Natural killer cell (primary cell): ENCODE results near the gene SCD5. TPM values are rescaled to one million over a fixed set of nuclear protein-coding genes. Genes with fewer than 3 reads are reported as not detected.

Experiments used
- ATAC-seq, 3 donors: fragments of 150-1000 bp in 2 of 3; fragments of 200-7000 bp in 1 of 3; cut with Tn5 transposase; 1 replicate in 1 of 3; 2 replicates in 2 of 3; pipeline ENCODE4 v1.10.0; 2021; ENCODE audit warnings: mild to moderate bottlenecking in 2 of 3, moderate library complexity in 2 of 3
- DNase-seq, 2 donors: peaks; one replicate each; pipeline versions ENCODE4 v3.0.0 to v3.0.0-alpha.2; 2013 to 2021; ENCODE audit warnings: mixed read lengths in 1 of 2
- H3K27ac ChIP-seq: one replicate; pipeline ENCODE4 v1.5.1; 2013; ENCODE audit warnings: mild to moderate bottlenecking, low read length
- H3K27me3 ChIP-seq: one replicate; pipeline ENCODE4 v1.6.1; 2013; ENCODE audit warnings: low read length; ENCODE audit not compliant: control insufficient read depth, insufficient read depth
- H3K36me3 ChIP-seq: one replicate; pipeline ENCODE4 v1.6.1; 2013; ENCODE audit warnings: low read length; ENCODE audit not compliant: control insufficient read depth, insufficient read depth
- H3K4me1 ChIP-seq: one replicate; pipeline ENCODE4 v1.6.1; 2013; ENCODE audit warnings: low read length; ENCODE audit not compliant: control insufficient read depth, insufficient read depth
- H3K4me3 ChIP-seq: one replicate; pipeline ENCODE4 v1.5.1; 2013; ENCODE audit warnings: low read length
- H3K9me3 ChIP-seq: one replicate; pipeline ENCODE4 v1.6.1; 2013; ENCODE audit warnings: low read length; ENCODE audit not compliant: control insufficient read depth, insufficient read depth
- H3K27ac Mint-ChIP-seq, 2 donors: one replicate each; pipeline ENCODE4 v1.8.0; 2022; ENCODE audit warnings: mild to moderate bottlenecking in 2 of 2, mixed read lengths in 2 of 2, moderate library complexity in 1 of 2
- H3K27me3 Mint-ChIP-seq, 2 donors: one replicate each; pipeline ENCODE4 v1.8.0; 2022; ENCODE audit warnings: low read depth in 2 of 2, mixed read lengths in 2 of 2
- H3K36me3 Mint-ChIP-seq: one replicate; pipeline ENCODE4 v1.8.0; 2022; ENCODE audit warnings: mixed read lengths
- H3K4me1 Mint-ChIP-seq, 2 donors: one replicate each; pipeline ENCODE4 v1.8.0; 2022; ENCODE audit warnings: mixed read lengths in 2 of 2
- H3K4me3 Mint-ChIP-seq: one replicate; pipeline ENCODE4 v1.8.0; 2022; ENCODE audit warnings: mild to moderate bottlenecking, moderate library complexity, mixed read lengths
- H3K9me3 Mint-ChIP-seq, 2 donors: one replicate each; pipeline ENCODE4 v1.8.0; 2022; ENCODE audit warnings: mixed read lengths in 2 of 2
- WGBS: methylation state at CpG from one replicate; pipeline ENCODE4 v1.1.7; 2013; ENCODE audit warnings: missing lambda C conversion rate; ENCODE audit not compliant: insufficient coverage; 5-methylcytosine and 5-hydroxymethylcytosine counted together
- intact Hi-C: fragments of 100-400 bp; cut with micrococcal nuclease; formaldehyde crosslinking; loops from one replicate; pipeline ENCODE4 v1.14.2; 2022
- total RNA-seq, 4 donors: library from RNA; stranded (reverse); fragments of 120-200 nt in 1 of 4; gene quantifications; one replicate each; pipeline versions ENCODE4 v1.2.3 to v1.2.4, GENCODE V29; 2013 to 2022
- TF ChIP-seq, protein P1 (sequence below): fragments of 200-600 bp; IDR thresholded peaks from one replicate; pipeline ENCODE4 v1.8.0; 2022; ENCODE audit warnings: antibody characterized with exemption

Gene SCD5
- total RNA-seq, 3 donors from 2014 or later (not counting 1 experiment from before 2014, with no cell fraction given): 8.9 to 11.6 (median 9.0) TPM

GRCh38 chr4:82755650-82756049, 42.9 kb downstream of the SCD5 start:
- ATAC-seq (no peak), DNase-seq (no peak)
- Mint-ChIP-seq H3K9me3 (no peaks in the 10 kb centered on the region), H3K36me3 (no peaks in the 10 kb centered on the region), H3K27me3 (no peaks in the 10 kb centered on the region), H3K4me1 (peaks cover 6 to 47% of the 10 kb centered on the region in 2 donors), H3K4me3 (no peak overlapping the region), H3K27ac (no peak overlapping the region)
- Histone ChIP-seq H3K27me3 (no peaks in the 10 kb centered on the region), H3K4me3 (no peak overlapping the region), H3K27ac (no peak overlapping the region), H3K36me3 (no peaks in the 10 kb centered on the region), H3K9me3 (no peaks in the 10 kb centered on the region), H3K4me1 (no peaks in the 10 kb centered on the region)
- 93% methylated on average over 2 of the region's 2 CpGs for WGBS
- TF ChIP-seq, protein P1, sequence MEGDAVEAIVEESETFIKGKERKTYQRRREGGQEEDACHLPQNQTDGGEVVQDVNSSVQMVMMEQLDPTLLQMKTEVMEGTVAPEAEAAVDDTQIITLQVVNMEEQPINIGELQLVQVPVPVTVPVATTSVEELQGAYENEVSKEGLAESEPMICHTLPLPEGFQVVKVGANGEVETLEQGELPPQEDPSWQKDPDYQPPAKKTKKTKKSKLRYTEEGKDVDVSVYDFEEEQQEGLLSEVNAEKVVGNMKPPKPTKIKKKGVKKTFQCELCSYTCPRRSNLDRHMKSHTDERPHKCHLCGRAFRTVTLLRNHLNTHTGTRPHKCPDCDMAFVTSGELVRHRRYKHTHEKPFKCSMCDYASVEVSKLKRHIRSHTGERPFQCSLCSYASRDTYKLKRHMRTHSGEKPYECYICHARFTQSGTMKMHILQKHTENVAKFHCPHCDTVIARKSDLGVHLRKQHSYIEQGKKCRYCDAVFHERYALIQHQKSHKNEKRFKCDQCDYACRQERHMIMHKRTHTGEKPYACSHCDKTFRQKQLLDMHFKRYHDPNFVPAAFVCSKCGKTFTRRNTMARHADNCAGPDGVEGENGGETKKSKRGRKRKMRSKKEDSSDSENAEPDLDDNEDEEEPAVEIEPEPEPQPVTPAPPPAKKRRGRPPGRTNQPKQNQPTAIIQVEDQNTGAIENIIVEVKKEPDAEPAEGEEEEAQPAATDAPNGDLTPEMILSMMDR: no peak
- intact Hi-C loops: no loop called here

DNA sequence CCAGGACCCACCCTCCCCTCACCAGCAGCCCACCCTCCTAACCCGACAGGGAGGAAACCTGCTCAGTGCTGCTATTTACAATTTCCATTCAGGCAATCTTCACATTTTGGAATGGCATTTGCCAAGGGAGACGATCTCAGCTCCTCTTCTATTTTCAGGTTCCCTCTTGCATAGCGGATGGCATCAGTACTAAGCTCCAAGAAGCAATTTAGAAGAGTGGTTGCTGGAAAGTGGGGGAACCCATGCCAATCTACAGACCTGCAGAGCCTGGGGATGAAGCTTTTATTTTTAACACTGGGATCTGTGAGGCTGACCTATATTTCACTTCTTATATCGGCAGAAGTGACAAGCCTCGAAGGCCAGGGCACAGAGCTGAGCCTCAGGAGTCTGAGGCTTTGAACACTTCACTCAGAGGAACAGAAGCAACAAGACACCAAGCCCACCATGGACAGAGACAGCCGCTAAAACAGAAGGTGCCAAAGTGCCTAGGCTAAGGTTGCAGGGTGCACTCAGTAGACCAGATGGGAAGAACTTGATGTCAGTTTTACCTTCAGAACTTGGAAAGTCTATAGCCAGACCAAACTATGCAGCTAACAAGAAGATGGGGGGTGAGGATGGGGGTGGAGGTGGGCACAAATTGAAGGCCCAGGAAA, 44.0 kb downstream of the SCD5 start:
- Histone ChIP-seq H3K36me3 (no peaks in the 10 kb centered on the region), H3K9me3 (no peaks in the 10 kb centered on the region), H3K4me1 (no peaks in the 10 kb centered on the region), H3K27ac (no peak overlapping the region), H3K4me3 (no peak overlapping the region), H3K27me3 (no peaks in the 10 kb centered on the region)
- Mint-ChIP-seq H3K4me3 (no peak overlapping the region), H3K27me3 (no peaks in the 10 kb centered on the region), H3K9me3 (no peaks in the 10 kb centered on the region), H3K36me3 (no peaks in the 10 kb centered on the region), H3K27ac (no peak overlapping the region), H3K4me1 (peaks cover 6 to 40% of the 10 kb centered on the region in 2 donors)
- intact Hi-C loops: no loop called here
- TF ChIP-seq, protein P1: no peak
- 72% methylated on average over 6 of the region's 6 CpGs for WGBS
- no peak for DNase-seq
- ATAC-seq: no peak

- no peak overlapping the region for H3K4me3 Mint-ChIP-seq
Measured at GRCh38 chr4:82753725-82754410, 44.7 kb downstream of the SCD5 start.

More at GRCh38 chr4:82753725-82754410, 44.7 kb downstream of the SCD5 start:
- DNase-seq (no peak), ATAC-seq (no peak)
- Histone ChIP-seq H3K27ac (no peak overlapping the region), H3K4me3 (no peak overlapping the region), H3K9me3 (no peaks in the 10 kb centered on the region), H3K27me3 (no peaks in the 10 kb centered on the region), H3K4me1 (no peaks in the 10 kb centered on the region), H3K36me3 (no peaks in the 10 kb centered on the region)
- WGBS: 90% methylated on average over 8 of the region's 8 CpGs
- H3K9me3 Mint-ChIP-seq: no peaks in the 10 kb centered on the region
- no peak overlapping the region for H3K27ac Mint-ChIP-seq
- intact Hi-C loops: no loop called here
- H3K36me3 Mint-ChIP-seq: no peaks in the 10 kb centered on the region
- peaks cover 6 to 33% of the 10 kb centered on the region in 2 donors for H3K4me1 Mint-ChIP-seq
- H3K27me3 Mint-ChIP-seq: no peaks in the 10 kb centered on the region
- TF ChIP-seq, protein P1: no peak
